Endodermal cell (in vitro differentiated cells): ENCODE results near the gene SMC1B. TPM values are rescaled to one million over a fixed set of nuclear protein-coding genes. Genes with fewer than 3 reads are reported as not detected.

ENCODE experiments used
- DNase-seq: peaks from one replicate; pipeline ENCODE4 v3.0.0-alpha.2; 2017
- H3K27ac ChIP-seq: 2 replicates; pipeline ENCODE4 v1.5.1; 2013; ENCODE audit warnings: mild to moderate bottlenecking, low read depth, low read length, moderate library complexity
- H3K27me3 ChIP-seq: 2 replicates; pipeline ENCODE4 v1.6.1; 2013; ENCODE audit warnings: mild to moderate bottlenecking, low read length, moderate library complexity; ENCODE audit not compliant: insufficient read depth, control insufficient read depth, poor library complexity, severe bottlenecking
- H3K36me3 ChIP-seq: 2 replicates; pipeline ENCODE4 v1.7.0; 2013; ENCODE audit warnings: mild to moderate bottlenecking, low read length, moderate library complexity; ENCODE audit not compliant: control insufficient read depth, insufficient read depth
- H3K4me1 ChIP-seq: one replicate; pipeline ENCODE4 v1.7.0; 2013; ENCODE audit warnings: low read length; ENCODE audit not compliant: control insufficient read depth, insufficient read depth
- H3K4me3 ChIP-seq: 2 replicates; pipeline ENCODE4 v1.5.1; 2013; ENCODE audit warnings: mild to moderate bottlenecking, low read length, moderate library complexity
- H3K9ac ChIP-seq: 2 replicates; pipeline ENCODE4 v1.6.1; 2013; ENCODE audit warnings: mild to moderate bottlenecking, low read length, moderate library complexity; ENCODE audit not compliant: poor library complexity, severe bottlenecking; ENCODE audit errors: extremely low read depth
- H3K9me3 ChIP-seq: 2 replicates; pipeline ENCODE4 v1.6.1; 2013; ENCODE audit warnings: mild to moderate bottlenecking, low read length, moderate library complexity; ENCODE audit not compliant: control insufficient read depth
- H3K27ac Mint-ChIP-seq: 2 replicates; pipeline ENCODE4 v1.8.0; 2020; ENCODE audit warnings: mixed read lengths
- H3K27me3 Mint-ChIP-seq: 2 replicates; pipeline ENCODE4 v1.8.0; 2021; ENCODE audit warnings: mild to moderate bottlenecking, mixed read lengths; ENCODE audit not compliant: insufficient read depth
- H3K36me3 Mint-ChIP-seq: 2 replicates; pipeline ENCODE4 v1.8.0; 2020; ENCODE audit warnings: low read depth, mixed read lengths
- H3K4me1 Mint-ChIP-seq: 2 replicates; pipeline ENCODE4 v1.8.0; 2020; ENCODE audit warnings: mixed read lengths
- H3K4me3 Mint-ChIP-seq: 2 replicates; pipeline ENCODE4 v1.8.0; 2020; ENCODE audit warnings: mild to moderate bottlenecking, moderate library complexity, mixed read lengths
- H3K9me3 Mint-ChIP-seq: 2 replicates; pipeline ENCODE4 v1.8.0; 2020; ENCODE audit warnings: mild to moderate bottlenecking, mixed read lengths
- CTCF ChIP-seq: fragments of 200-600 bp; sonication (generic); conservative IDR thresholded peaks from 2 replicates; pipeline ENCODE4 v1.5.0; 2021; ENCODE audit warnings: antibody characterized with exemption, mild to moderate bottlenecking
- WGBS, 2 experiments: methylation state at CpG; one replicate each; pipeline versions ENCODE4 v1.1.5 to v1.1.7; 2013; ENCODE audit warnings: missing lambda C conversion rate in 2 of 2, mixed read lengths in 1 of 2; ENCODE audit not compliant: insufficient coverage in 1 of 2, insufficient read length in 1 of 2; 5-methylcytosine and 5-hydroxymethylcytosine counted together
- total RNA-seq, 2 donors: library from RNA; stranded (reverse); fragmentation: NEBNext Ultra II Directional in 1 of 2; extraction: Animal tissue kit (Norgen Biotek cat#: 25700) in 1 of 2; gene quantifications; 2 replicates in 1 of 2; 3 replicates in 1 of 2; pipeline ENCODE4 v1.2.1, GENCODE V29; 2021

SMC1B gene
- total RNA-seq, 2 donors from 2014 or later, result 0.11 TPM; not detected in 1

GRCh38 chr22:45389546-45389945, 23.9 kb downstream of the SMC1B start:
- Histone ChIP-seq H3K36me3 (no peaks in the 10 kb centered on the region), H3K9me3 (no peaks in the 10 kb centered on the region), H3K27ac (no peak overlapping the region), H3K27me3 (no peaks in the 10 kb centered on the region), H3K4me1 (no peaks in the 10 kb centered on the region), H3K9ac (no peak overlapping the region), H3K4me3 (no peak overlapping the region)
- no peak for TF ChIP-seq CTCF
- no peak overlapping the region for H3K4me3 Mint-ChIP-seq
- no peaks in the 10 kb centered on the region for H3K4me1 Mint-ChIP-seq
- no peaks in the 10 kb centered on the region for H3K36me3 Mint-ChIP-seq
- DNase-seq, result no peak
- peaks cover 4% of the 10 kb centered on the region for H3K27me3 Mint-ChIP-seq
- H3K9me3 Mint-ChIP-seq, result no peaks in the 10 kb centered on the region
- no peak overlapping the region for H3K27ac Mint-ChIP-seq
- WGBS, 2 experiments, result 90 to 100% methylated on average over 1 to 3 of the region's 3 CpGs

- Histone ChIP-seq H3K27me3 (no peaks in the 10 kb centered on the region), H3K27ac (no peak overlapping the region), H3K4me3 (no peak overlapping the region), H3K9ac (no peak overlapping the region), H3K4me1 (no peaks in the 10 kb centered on the region), H3K36me3 (no peaks in the 10 kb centered on the region), H3K9me3 (no peaks in the 10 kb centered on the region)
- no peaks in the 10 kb centered on the region for H3K4me1 Mint-ChIP-seq
- H3K36me3 Mint-ChIP-seq, result no peaks in the 10 kb centered on the region
- no peaks in the 10 kb centered on the region for H3K9me3 Mint-ChIP-seq
- DNase-seq, result no peak
- H3K27ac Mint-ChIP-seq, result no peak overlapping the region
- H3K27me3 Mint-ChIP-seq, result no peaks in the 10 kb centered on the region
- H3K4me3 Mint-ChIP-seq, result no peak overlapping the region
- no peak for TF ChIP-seq CTCF
- WGBS, 2 experiments, result 93 to 100% methylated on average over 1 to 2 of the region's 2 CpGs
Measured at GRCh38 chr22:45381348-45381747, 32.1 kb downstream of the SMC1B start.

- H3K4me1 Mint-ChIP-seq, result no peaks in the 10 kb centered on the region
- Histone ChIP-seq H3K4me3 (no peak overlapping the region), H3K36me3 (no peaks in the 10 kb centered on the region), H3K9ac (no peak overlapping the region), H3K27me3 (no peaks in the 10 kb centered on the region), H3K4me1 (no peaks in the 10 kb centered on the region), H3K27ac (no peak overlapping the region), H3K9me3 (peaks cover 14% of the 10 kb centered on the region)
- H3K36me3 Mint-ChIP-seq, result no peaks in the 10 kb centered on the region
- DNase-seq, result no peak
- peaks cover 7% of the 10 kb centered on the region for H3K27me3 Mint-ChIP-seq
- H3K27ac Mint-ChIP-seq, result no peak overlapping the region
- no peak overlapping the region for H3K4me3 Mint-ChIP-seq
- whole genome bisulfite sequencing, 2 experiments, result 96% methylated on average over 1 of the region's 1 CpG; no CpG with 5 or more reads in 1 of the 2 experiments
- H3K9me3 Mint-ChIP-seq, result peaks cover 22% of the 10 kb centered on the region
- TF ChIP-seq CTCF, result no peak
Measured at GRCh38 chr22:45376703-45377102, 36.7 kb downstream of the SMC1B start.
